AG20443 (cell line): ENCODE measurements around the gene SLC39A11.
A peak's percentile ranks its signal among the peaks of the same experiment; 100 is the strongest.

Experiments
- DNase-seq: peaks from one replicate; pipeline ENCODE4 v3.0.0; 2012; ENCODE audit warnings: low spot score, mixed read lengths

SLC39A11 gene

DNA sequence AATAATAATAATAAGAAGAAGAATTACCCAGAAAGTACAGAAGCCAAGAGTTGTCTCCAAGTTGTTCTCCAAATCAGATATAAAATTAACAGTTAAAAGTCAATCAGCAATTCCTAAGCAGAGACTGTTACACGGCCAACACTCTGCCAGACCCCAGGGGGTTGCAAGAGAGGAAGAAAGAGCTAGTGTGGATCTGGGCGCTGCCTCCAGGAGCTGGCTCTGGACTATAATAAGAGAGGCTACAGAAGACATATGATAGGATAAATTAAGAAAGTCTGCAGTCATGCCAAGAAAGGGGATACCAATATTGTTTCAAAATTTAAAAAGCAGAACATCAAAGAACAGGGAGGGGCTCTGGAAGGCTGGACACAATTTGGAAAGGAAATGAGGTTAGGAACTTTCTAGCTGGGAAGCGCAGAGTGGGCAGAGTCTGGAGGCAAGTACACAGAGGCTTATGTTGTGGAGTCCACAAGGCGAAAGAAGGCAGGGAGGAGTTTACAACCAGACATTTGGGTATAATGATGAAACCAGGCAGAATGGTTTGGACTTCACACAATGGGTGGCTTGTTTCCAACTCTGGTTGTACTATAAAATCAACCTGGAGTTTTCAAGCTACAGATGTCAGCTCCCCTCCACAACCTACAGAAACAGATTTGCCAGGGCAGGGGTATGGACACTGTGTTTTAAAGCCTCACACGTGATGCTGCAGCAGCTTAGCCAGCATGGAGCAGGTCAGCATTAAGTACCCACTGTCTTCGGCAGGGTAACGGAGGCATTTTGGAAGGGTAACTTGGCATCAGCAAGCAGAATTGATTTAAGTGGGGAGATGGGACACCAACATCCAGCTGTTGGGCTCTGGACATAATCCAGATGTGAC, 49.4 kb downstream of the SLC39A11 start:
- peak; percentile 48 for DNase-seq

DNA sequence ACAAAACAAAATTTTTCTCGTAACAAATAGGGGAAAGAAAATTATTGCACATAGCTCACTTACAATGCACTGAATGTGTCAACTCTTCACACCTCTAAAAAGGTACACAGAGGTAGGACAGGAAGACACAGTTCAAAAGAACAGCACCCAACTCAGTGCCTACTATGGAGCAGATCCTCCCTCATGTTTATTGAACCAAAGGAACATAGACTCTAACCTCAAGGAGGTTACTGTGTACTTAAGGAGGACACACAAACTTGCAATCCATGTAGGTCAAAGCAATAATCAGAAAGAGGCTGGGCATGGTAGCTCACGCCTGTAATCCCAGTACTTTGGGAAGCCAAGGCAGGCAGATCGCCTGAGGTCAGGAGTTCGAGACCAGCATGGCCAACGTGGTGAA, 50.3 kb downstream of the SLC39A11 start:
- DNase-seq, result no peak

DNA sequence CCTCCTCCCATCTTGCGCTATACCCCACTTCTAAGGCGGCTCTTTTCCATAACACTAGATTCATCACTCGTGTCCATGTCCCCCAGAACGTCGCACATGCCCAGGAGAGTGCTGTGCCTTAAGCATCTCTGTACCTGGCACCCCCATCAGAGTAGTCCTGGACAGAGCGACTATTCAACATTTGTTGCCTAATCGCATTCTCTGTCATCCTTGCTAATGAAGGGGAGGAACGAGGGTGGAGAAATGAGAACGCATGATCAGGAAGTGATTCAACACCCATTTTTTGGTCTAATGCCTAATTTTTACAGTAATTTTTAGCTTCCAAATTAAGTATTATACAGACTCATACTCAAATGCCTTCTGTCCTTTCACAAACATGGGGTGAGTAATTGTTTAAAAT, 53.2 kb downstream of the SLC39A11 start:
- no peak for DNase-seq

DNA sequence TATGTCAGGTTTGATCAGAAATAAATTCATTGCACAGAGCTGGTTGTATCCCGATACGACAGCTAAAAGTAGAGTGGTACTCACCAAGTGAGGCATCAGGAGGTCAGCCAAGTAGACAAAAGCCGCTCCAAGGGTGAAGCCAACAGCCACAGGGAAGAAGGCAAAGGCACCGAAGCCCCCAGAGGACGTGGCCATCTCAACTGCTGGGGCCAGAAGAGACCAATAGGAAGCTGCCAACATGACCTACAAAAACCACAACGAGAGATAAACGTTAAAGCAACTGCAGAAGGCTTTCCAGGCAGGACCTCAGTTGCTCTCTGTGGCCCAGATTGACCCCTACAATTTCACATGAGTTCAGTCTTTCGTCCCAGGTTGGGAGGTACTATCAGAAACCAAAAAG, 61.0 kb downstream of the SLC39A11 start:
- no peak for DNase-seq

DNA sequence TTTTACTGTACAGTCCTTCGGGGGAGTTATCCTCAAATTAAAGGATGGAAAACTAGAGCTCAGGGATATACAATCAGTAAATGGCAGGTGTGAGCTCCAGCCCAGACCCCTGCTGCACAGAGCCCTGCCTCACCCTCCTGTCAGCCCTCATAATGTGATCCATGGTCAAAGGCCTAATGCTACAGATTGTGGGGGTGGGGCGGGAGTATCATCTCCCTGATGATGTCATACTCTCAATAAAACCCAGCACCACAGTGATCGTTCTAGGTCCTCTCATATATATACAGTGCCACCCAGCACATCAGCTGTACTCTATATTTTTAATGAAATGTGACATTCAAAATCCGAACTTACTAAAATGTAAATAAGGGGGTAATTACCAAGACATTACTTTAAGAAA, 61.5 kb downstream of the SLC39A11 start:
- no peak for DNase-seq

- DNase-seq, result peak; percentile 79
Observed at GRCh38 chr17:73030501-73030921, 62.0 kb downstream of the SLC39A11 start.

GRCh38 chr17:73029991-73030390, 62.5 kb downstream of the SLC39A11 start:
- DNase-seq, result no peak

GRCh38 chr17:73029021-73029420, 63.5 kb downstream of the SLC39A11 start:
- DNase-seq, result no peak

GRCh38 chr17:73028299-73028755, 64.2 kb downstream of the SLC39A11 start:
- DNase-seq, result peak; percentile 64

GRCh38 chr17:73027130-73027741, 65.3 kb downstream of the SLC39A11 start:
- peak; percentile 72 for DNase-seq

DNA sequence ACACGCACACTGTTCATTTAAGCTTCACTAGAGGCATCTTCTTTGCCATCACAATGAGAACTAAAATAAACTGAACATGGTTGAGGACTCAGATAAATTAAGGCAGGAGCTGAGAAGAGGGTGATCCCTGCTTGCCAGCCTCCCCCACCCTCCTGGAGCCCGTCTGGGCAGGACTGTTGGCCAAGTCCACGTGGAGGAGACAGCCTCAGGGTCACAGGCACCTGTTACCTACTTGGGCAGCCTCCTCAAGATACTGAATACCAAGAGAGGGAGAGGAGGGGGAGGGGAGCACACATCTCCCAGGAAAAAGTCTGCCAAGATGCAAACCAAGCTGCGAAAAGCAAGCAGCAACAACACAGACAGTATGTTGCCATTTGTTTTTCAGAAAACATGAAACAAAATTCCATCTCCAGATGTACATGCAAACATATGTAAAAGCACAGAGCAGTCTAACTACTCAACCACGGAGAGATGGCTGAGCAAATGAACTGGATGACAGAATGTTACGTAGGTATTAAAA, 67.4 kb downstream of the SLC39A11 start:
- DNase-seq, result no peak

GRCh38 chr17:73023759-73024158, 68.7 kb downstream of the SLC39A11 start:
- no peak for DNase-seq

DNA sequence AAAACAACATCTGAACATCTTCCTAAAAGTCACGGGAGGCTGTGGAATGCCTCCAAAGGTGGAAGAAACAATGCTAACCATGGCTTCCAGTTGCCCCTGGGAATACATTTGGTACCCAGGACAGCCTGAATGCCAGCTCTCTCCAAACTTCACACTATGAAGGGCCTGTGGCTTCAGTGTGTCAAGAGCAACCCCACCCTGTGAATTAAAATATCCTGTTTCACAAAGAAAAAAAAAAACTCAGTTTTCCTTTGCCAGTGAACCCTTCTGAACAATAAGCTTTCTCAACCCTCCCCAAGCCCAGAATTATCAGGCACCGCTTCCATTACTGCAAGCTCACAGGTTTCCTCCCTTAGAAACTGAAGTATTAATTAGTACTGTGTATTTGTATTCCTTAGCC, 69.8 kb downstream of the SLC39A11 start:
- DNase-seq, result no peak

DNA sequence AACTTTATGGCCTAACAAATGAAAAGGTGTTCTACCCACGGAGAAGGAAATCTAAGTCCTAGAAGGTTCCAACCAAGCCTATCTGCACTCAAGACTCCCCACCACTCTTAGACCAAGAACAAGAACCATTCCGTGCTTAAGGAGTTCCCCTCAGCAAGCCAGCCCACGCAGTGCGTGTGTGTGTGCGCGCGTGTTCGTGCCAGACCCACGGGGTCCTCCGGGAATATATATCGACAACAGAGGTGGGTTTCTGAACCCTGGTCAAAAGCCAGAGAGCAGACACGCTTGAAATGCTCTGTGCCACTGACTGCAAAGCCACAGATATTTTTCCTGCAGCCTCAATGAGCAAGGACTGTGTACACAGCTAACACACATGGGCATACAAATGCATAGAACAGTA, 70.7 kb downstream of the SLC39A11 start:
- no peak for DNase-seq

DNA sequence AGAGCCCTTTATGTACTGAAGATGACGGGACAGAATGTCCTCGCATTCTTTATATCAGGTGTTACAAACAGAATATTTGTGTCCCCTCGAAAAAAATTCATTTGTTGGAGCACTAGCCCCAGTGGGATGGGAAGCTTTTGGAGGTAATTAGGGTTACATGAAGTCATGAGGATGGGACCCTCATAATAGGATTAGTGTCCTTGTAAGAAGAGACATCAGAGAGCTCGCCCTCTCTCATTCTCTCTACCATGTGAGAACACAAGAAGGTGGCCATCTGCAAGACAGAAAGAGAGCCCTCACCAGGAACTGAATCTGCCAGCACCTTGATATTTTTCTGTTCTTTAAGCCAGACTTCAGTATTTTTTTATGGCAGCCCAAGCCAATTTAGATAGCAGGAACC, 72.4 kb downstream of the SLC39A11 start:
- no peak for DNase-seq

DNA sequence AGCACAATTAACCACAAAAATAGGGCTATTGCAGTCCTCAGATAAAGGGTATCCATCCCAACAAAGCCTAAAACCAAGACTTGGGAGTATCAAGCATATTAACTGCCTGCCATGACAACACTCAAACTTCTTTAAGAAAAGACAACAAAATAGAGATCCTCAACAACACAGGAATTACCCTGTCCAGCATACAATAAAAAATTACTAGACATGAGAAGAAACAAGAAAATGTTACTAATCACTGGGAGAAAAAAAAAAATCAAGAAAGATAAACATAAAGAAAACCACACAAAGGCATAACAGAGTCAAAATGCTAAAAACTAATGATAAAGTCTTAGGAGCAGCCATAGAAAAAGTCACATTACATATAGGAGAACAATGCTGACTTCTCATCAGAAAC, 73.9 kb downstream of the SLC39A11 start:
- no peak for DNase-seq

DNA sequence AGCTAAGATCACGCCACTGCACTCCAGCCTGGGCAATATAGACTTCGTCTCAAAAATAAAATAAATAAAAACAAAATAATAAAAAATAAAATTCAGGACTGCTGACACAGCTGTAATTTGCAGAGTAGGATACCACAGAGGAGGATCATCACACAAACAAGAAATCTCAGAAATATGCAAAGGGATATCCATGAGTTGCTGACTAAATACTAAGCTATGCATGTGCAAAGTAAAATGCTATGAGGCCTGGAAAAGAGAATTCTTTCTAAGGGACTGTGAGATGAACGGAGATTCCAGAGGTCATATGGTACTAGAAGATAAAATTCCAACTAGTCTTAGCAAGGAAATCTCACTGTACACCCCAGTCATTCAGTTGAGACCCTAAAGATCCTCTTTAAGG, 74.8 kb downstream of the SLC39A11 start:
- peak; percentile 79 for DNase-seq

DNA sequence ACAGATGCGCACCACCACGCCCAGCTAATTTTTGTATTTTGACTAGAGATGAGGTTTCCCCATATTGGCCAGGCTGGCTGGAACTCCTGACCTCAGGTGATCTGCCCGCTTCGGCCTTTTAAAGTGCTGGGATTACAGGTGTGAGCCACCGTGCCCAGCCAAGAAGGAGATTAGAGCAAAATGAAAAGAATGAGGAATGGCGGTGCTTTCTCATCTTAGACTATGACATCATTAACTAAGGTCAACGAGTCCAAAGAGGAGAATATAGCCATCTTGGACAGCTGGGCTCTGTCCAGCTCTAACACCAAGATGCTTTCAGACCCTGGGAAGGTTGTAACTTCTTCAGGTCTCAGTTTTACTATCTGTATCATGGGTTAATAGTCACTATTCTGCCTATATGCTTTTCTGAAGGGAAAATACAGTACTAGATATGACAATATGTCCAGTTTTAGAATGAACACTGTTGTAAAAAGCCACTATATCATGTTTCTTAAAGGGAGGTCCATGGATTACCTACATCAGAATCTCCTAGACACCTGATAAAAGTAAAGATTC, 76.7 kb downstream of the SLC39A11 start:
- no peak for DNase-seq

DNA sequence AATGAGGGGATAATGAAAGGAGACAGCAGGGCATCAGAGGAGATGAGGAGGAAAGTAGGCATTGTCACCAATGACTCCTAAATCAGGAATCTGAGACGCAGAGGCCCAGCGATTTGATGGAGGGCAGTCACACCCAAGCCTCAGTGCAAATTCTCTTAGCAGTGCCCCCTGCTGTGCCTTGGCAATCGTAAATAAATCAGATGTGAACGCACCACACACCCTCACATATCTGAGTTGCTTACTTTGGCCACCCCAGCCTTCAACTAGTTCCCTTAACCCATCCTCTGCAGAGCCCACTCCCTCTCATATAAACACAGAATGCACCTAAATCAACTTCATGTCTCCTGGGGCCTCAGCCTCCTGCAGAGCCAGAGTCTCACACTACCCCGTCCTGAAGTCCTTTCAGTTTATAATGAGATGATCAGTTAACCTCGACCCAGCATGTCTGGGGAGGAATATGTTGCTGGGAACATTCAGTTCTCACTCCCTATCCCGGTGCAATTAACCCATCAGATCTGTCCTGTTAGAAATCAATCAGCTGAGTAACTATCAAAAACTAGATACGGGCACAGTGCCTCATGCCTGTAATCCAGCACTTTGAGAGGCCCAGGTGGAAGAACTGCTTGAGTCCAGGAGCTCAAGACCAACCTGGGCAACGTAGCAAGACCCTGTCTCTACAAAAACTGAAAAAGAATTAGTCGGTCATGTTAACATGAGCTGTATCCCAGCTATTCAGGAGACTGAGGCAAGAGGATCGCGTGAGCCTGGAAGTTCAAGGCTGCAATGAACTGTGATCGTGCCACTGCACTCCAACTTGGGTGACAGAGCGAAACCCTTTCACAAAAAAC, 78.4 kb downstream of the SLC39A11 start:
- DNase-seq, result no peak

DNA sequence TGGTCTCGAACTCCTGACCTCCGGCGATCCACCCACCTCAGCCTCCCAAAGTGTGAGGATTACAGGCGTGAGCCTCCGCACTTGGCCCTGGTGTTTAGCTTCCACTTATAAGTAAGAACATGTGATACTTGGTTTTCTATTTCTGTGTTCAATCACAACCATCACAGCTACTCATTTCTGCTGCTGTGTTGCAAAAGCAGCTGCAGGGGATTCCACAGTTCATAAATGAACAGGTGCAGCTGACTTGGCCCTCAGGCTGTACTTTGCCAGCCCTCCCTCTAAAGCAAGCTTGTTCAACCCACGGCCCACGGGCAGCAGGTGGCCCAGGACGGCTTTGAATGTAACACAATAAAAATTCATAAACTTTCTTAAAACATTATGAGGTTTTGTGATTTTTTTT, 79.2 kb downstream of the SLC39A11 start:
- no peak for DNase-seq

GRCh38 chr17:73011016-73011486, 81.4 kb downstream of the SLC39A11 start:
- no peak for DNase-seq

GRCh38 chr17:73010414-73010813, 82.1 kb downstream of the SLC39A11 start:
- DNase-seq, result no peak
